GM23248 (cell line): Measurements from ENCODE around the gene SGPP2. TPM values are rescaled to one million over a fixed set of nuclear protein-coding genes. Genes with fewer than 3 reads are reported as not detected.
A peak's percentile ranks its signal among the peaks of the same experiment; 100 is the strongest.

Source experiments
- DNase-seq: peaks from one replicate; pipeline ENCODE4 v3.0.0-alpha.2; 2015
- H2AFZ ChIP-seq: fragments of 200-600 bp; sonication (generic); 2 replicates; pipeline ENCODE4 v1.6.1; 2016; ENCODE audit warnings: antibody characterized with exemption
- H3F3A ChIP-seq: fragments of 200-600 bp; sonication (generic); 2 replicates; pipeline ENCODE4 v1.6.1; 2016; ENCODE audit warnings: mild to moderate bottlenecking, antibody characterized with exemption, mixed run types; ENCODE audit not compliant: insufficient read depth
- H3K27ac ChIP-seq: fragments of 200-600 bp; sonication (generic); 2 replicates; pipeline ENCODE4 v1.5.1; 2016; ENCODE audit warnings: mild to moderate bottlenecking
- H3K27me3 ChIP-seq: fragments of 200-600 bp; sonication (generic); replicated peaks from 2 replicates; pipeline ENCODE4 v1.6.1; 2016; ENCODE audit warnings: mild to moderate bottlenecking; ENCODE audit not compliant: insufficient read depth
- H3K36me3 ChIP-seq: fragments of 200-600 bp; sonication (generic); 2 replicates; pipeline ENCODE4 v1.6.1; 2016; ENCODE audit warnings: low read depth, mild to moderate bottlenecking
- H3K4me1 ChIP-seq: fragments of 200-600 bp; sonication (generic); 2 replicates; pipeline ENCODE4 v1.6.1; 2016; ENCODE audit warnings: mild to moderate bottlenecking; ENCODE audit not compliant: insufficient read depth
- H3K4me2 ChIP-seq: fragments of 200-600 bp; sonication (generic); one replicate; pipeline ENCODE4 v1.6.1; 2016; ENCODE audit warnings: mild to moderate bottlenecking; ENCODE audit not compliant: unreplicated experiment
- H3K4me3 ChIP-seq: fragments of 200-600 bp; sonication (generic); 2 replicates; pipeline ENCODE4 v1.5.1; 2016; ENCODE audit warnings: mild to moderate bottlenecking
- H3K79me2 ChIP-seq: fragments of 200-600 bp; sonication (generic); 2 replicates; pipeline ENCODE4 v1.6.1; 2016; ENCODE audit warnings: mild to moderate bottlenecking; ENCODE audit not compliant: insufficient read depth
- H3K9ac ChIP-seq: fragments of 200-600 bp; sonication (generic); 2 replicates; pipeline ENCODE4 v1.6.1; 2016; ENCODE audit warnings: mild to moderate bottlenecking
- H3K9me2 ChIP-seq: fragments of 200-600 bp; sonication (generic); 2 replicates; pipeline ENCODE4 v1.6.1; 2016; ENCODE audit warnings: mixed run types, mild to moderate bottlenecking, moderate library complexity; ENCODE audit not compliant: insufficient read depth
- H3K9me3 ChIP-seq: fragments of 200-600 bp; sonication (generic); one replicate; pipeline ENCODE4 v1.6.1; 2017; ENCODE audit warnings: low read depth
- H4K20me1 ChIP-seq: fragments of 200-600 bp; sonication (generic); 2 replicates; pipeline ENCODE4 v1.6.0; 2016; ENCODE audit not compliant: insufficient read depth
- EZH2 ChIP-seq: fragments of 200-600 bp; sonication (generic); IDR thresholded peaks from 2 replicates; pipeline ENCODE4 v1.6.1; 2018; ENCODE audit warnings: antibody characterized with exemption, mild to moderate bottlenecking; ENCODE audit not compliant: insufficient read depth, poor library complexity, severe bottlenecking
- EZH2phosphoT487 ChIP-seq: fragments of 200-600 bp; sonication (generic); IDR thresholded peaks from 2 replicates; pipeline ENCODE4 v1.6.1; 2018; ENCODE audit warnings: antibody characterized with exemption, moderate library complexity, mild to moderate bottlenecking, low read depth; ENCODE audit not compliant: insufficient read depth
- WGBS, 2 experiments: methylation state at CpG; one replicate each; pipeline ENCODE4 v1.1.6; 2015 to 2017; ENCODE audit warnings: low lambda C conversion rate in 2 of 2, low coverage in 1 of 2; ENCODE audit errors: missing lambda C conversion rate in 2 of 2; 5-methylcytosine and 5-hydroxymethylcytosine counted together
- in situ Hi-C: fragments of 300-500 bp; cut with MboI; formaldehyde crosslinking; loops from 2 replicates; pipeline ENCODE4 v1.15.0; 2020
- polyA plus RNA-seq: library from polyadenylated mRNA; unstranded; fragments of >200 nt; fragmentation: Nextera tagmentation; extraction: Ambion mirVana; gene quantifications from 2 replicates; pipeline ENCODE4 v1.2.1, GENCODE V29; 2016
- total RNA-seq: library from RNA; depleted of rRNA; stranded (reverse); fragments of >200 nt; shearing (Covaris generic); gene quantifications from 2 replicates; pipeline ENCODE4 v1.2.3, GENCODE V29; 2014

Gene SGPP2
- total and polyA plus RNA-seq, 2 experiments from 2014 or later, result not detected

GRCh38 chr2:222563106-222563718 is 138.9 kb downstream of the SGPP2 start:
- no peaks in the 10 kb centered on the region for H3K9me3 ChIP-seq
- TF ChIP-seq EZH2 (no peak), EZH2phosphoT487 (no peak)
- H3K36me3 ChIP-seq, result no peaks in the 10 kb centered on the region
- no peaks in the 10 kb centered on the region for H3K9me2 ChIP-seq
- no peak overlapping the region for H3K4me3 ChIP-seq
- H2AFZ ChIP-seq, result no peak overlapping the region
- WGBS, 2 experiments, result 73 to 75% methylated on average over 11 of the region's 11 CpGs
- no peak overlapping the region for H3K4me2 ChIP-seq
- no peak overlapping the region for H3K27ac ChIP-seq
- H3K4me1 ChIP-seq, result no peaks in the 10 kb centered on the region
- in situ Hi-C loops, result loop anchor here (25.0 kb wide), 1 partner anchor 501 kb away; no protein-coding TSS in a partner anchor
- no peak for DNase-seq
- no peaks in the 10 kb centered on the region for H3K79me2 ChIP-seq
- H3K27me3 ChIP-seq, result no peaks in the 10 kb centered on the region
- no peaks in the 10 kb centered on the region for H4K20me1 ChIP-seq
- no peak overlapping the region for H3K9ac ChIP-seq
- H3F3A ChIP-seq, result no peaks in the 10 kb centered on the region

GRCh38 chr2:222563936-222564335 is 139.6 kb downstream of the SGPP2 start:
- peaks cover 4% of the 10 kb centered on the region; the same call in 1 of the 2 replicates for H3K4me1 ChIP-seq
- H3K9me3 ChIP-seq, result no peaks in the 10 kb centered on the region
- H3K9me2 ChIP-seq, result no peaks in the 10 kb centered on the region
- no peaks in the 10 kb centered on the region for H3K27me3 ChIP-seq
- H4K20me1 ChIP-seq, result no peaks in the 10 kb centered on the region
- H3K4me3 ChIP-seq, result no peak overlapping the region
- no peak overlapping the region for H3K27ac ChIP-seq
- H3K36me3 ChIP-seq, result no peaks in the 10 kb centered on the region
- H3K79me2 ChIP-seq, result no peaks in the 10 kb centered on the region
- H2AFZ ChIP-seq, result no peak overlapping the region
- H3K9ac ChIP-seq, result no peak overlapping the region
- no peak overlapping the region for H3K4me2 ChIP-seq
- DNase-seq, result no peak
- WGBS, 2 experiments, result 87 to 93% methylated on average over 6 of the region's 6 CpGs
- in situ Hi-C loops, result loop anchor here (25.0 kb wide), 1 partner anchor 502 kb away; no protein-coding TSS in a partner anchor
- no peak for TF ChIP-seq EZH2phosphoT487
- TF ChIP-seq EZH2, result no peak
- H3F3A ChIP-seq, result no peaks in the 10 kb centered on the region

- no peak overlapping the region for H2AFZ ChIP-seq
- TF ChIP-seq EZH2phosphoT487 (no peak), EZH2 (no peak)
- peaks cover 3% of the 10 kb centered on the region for H3K36me3 ChIP-seq
- H3F3A ChIP-seq, result peaks cover 16% of the 10 kb centered on the region; the same call in 1 of the 2 replicates
- H3K9me3 ChIP-seq, result no peaks in the 10 kb centered on the region
- no peaks in the 10 kb centered on the region; the same call in 1 of the 2 replicates for H4K20me1 ChIP-seq
- H3K9me2 ChIP-seq, result no peaks in the 10 kb centered on the region
- no peaks in the 10 kb centered on the region for H3K79me2 ChIP-seq
- H3K4me3 ChIP-seq, result no peak overlapping the region
- in situ Hi-C loops, result loop anchor here (25.0 kb wide), 1 partner anchor 504 kb away; no protein-coding TSS in a partner anchor
- no peak overlapping the region for H3K4me2 ChIP-seq
- H3K27ac ChIP-seq, result no peak overlapping the region
- DNase-seq, result no peak
- H3K4me1 ChIP-seq, result peaks cover 20% of the 10 kb centered on the region
- no peaks in the 10 kb centered on the region for H3K27me3 ChIP-seq
- 98 to 100% methylated on average over 6 of the region's 6 CpGs for WGBS, 2 experiments
- no peak overlapping the region for H3K9ac ChIP-seq
Measured at GRCh38 chr2:222566229-222566628, 141.9 kb downstream of the SGPP2 start.

- H3K9ac ChIP-seq, result no peak overlapping the region
- peaks cover 29% of the 10 kb centered on the region for H3F3A ChIP-seq
- H3K4me3 ChIP-seq, result no peak overlapping the region
- H2AFZ ChIP-seq, result no peak overlapping the region
- H4K20me1 ChIP-seq, result no peaks in the 10 kb centered on the region; the same call in 1 of the 2 replicates
- H3K27me3 ChIP-seq, result no peaks in the 10 kb centered on the region
- TF ChIP-seq EZH2 (no peak), EZH2phosphoT487 (no peak)
- H3K4me1 ChIP-seq, result peaks cover 30% of the 10 kb centered on the region
- H3K36me3 ChIP-seq, result peaks cover 7% of the 10 kb centered on the region
- H3K9me2 ChIP-seq, result no peaks in the 10 kb centered on the region
- H3K9me3 ChIP-seq, result no peaks in the 10 kb centered on the region
- no peak overlapping the region for H3K4me2 ChIP-seq
- H3K27ac ChIP-seq, result no peak overlapping the region
- in situ Hi-C loops, result loop anchor here (25.0 kb wide), 1 partner anchor 507 kb away; no protein-coding TSS in a partner anchor
- 50% methylated on average over 4 of the region's 4 CpGs for WGBS, 2 experiments
- H3K79me2 ChIP-seq, result peaks cover 2% of the 10 kb centered on the region; the same call in 1 of the 2 replicates
- DNase-seq, result peak; percentile 62
Measured at GRCh38 chr2:222568865-222569264, 144.5 kb downstream of the SGPP2 start.
